MG63 (cell line): ENCODE results near the gene CASZ1. TPM values are rescaled to one million over a fixed set of nuclear protein-coding genes. Genes with fewer than 3 reads are reported as not detected.

Source experiments
- DNase-seq: peaks from one replicate; pipeline ENCODE4 v3.0.0-alpha.2; 2020
- H3K27me3 ChIP-seq: fragments of 250-450 bp; sonication (Bioruptor Pico); 2 replicates; pipeline ENCODE4 v1.5.1; 2020; ENCODE audit warnings: mild to moderate bottlenecking, moderate library complexity
- H3K36me3 ChIP-seq: fragments of 250-450 bp; sonication (Bioruptor Pico); 2 replicates; pipeline ENCODE4 v1.5.1; 2020; ENCODE audit warnings: mild to moderate bottlenecking, moderate library complexity
- H3K4me3 ChIP-seq: fragments of 250-450 bp; sonication (Bioruptor Pico); 2 replicates; pipeline ENCODE4 v1.5.1; 2020; ENCODE audit warnings: mild to moderate bottlenecking, moderate library complexity
- H3K9me3 ChIP-seq: fragments of 250-450 bp; sonication (Bioruptor Pico); 2 replicates; pipeline ENCODE4 v1.5.1; 2020; ENCODE audit warnings: mild to moderate bottlenecking, moderate library complexity
- total RNA-seq: library from RNA; depleted of rRNA; stranded (reverse); fragments of >200 nt; shearing (Covaris generic); gene quantifications from 2 replicates; pipeline ENCODE4 v1.2.3, GENCODE V29; 2014; ENCODE audit warnings: low replicate concordance; rRNA removed

The CASZ1 gene
- total RNA-seq, result 1.1 and 1.2 TPM in 2 replicates

GRCh38 chr1:10796029-10796944 is at the start of gene CASZ1:
CASZ1 (minus strand) TSS chr1:10796646; CDS start chr1:10693889, 102,757 bp downstream.
- peaks cover 36% of the 10 kb centered on the region for H3K27me3 ChIP-seq
- H3K36me3 ChIP-seq, result no peaks in the 10 kb centered on the region
- H3K4me3 ChIP-seq, result peak within 1 kb of the TSS; percentile 63

GRCh38 chr1:10843697-10844096 is 47.3 kb upstream of the CASZ1 start:
- H3K27me3 ChIP-seq, result no peaks in the 10 kb centered on the region
- no peaks in the 10 kb centered on the region for H3K9me3 ChIP-seq
- no peaks in the 10 kb centered on the region for H3K36me3 ChIP-seq
- no peak for DNase-seq
- no peak overlapping the region for H3K4me3 ChIP-seq

More at GRCh38 chr1:10796029-10796944, at the start of gene CASZ1:
- no peaks in the 10 kb centered on the region for H3K9me3 ChIP-seq
- peak; percentile 84 for DNase-seq

- Histone ChIP-seq H3K9me3 (no peaks in the 10 kb centered on the region), H3K4me3 (no peak overlapping the region), H3K36me3 (no peaks in the 10 kb centered on the region), H3K27me3 (no peaks in the 10 kb centered on the region)
- DNase-seq, result no peak
Observed at GRCh38 chr1:10841118-10841517, 44.7 kb upstream of the CASZ1 start.

- DNase-seq, result no peak
- H3K36me3 ChIP-seq, result no peaks in the 10 kb centered on the region
- no peak overlapping the region for H3K4me3 ChIP-seq
- H3K27me3 ChIP-seq, result no peaks in the 10 kb centered on the region
- no peaks in the 10 kb centered on the region for H3K9me3 ChIP-seq
Observed at GRCh38 chr1:10839188-10839770, 42.8 kb upstream of the CASZ1 start.

GRCh38 chr1:10838541-10838940 is 42.1 kb upstream of the CASZ1 start:
- Histone ChIP-seq H3K27me3 (no peaks in the 10 kb centered on the region), H3K9me3 (no peaks in the 10 kb centered on the region), H3K4me3 (no peak overlapping the region), H3K36me3 (no peaks in the 10 kb centered on the region)
- DNase-seq, result no peak

GRCh38 chr1:10836726-10837125 is 40.3 kb upstream of the CASZ1 start:
- H3K4me3 ChIP-seq, result no peak overlapping the region
- H3K36me3 ChIP-seq, result no peaks in the 10 kb centered on the region
- no peaks in the 10 kb centered on the region for H3K9me3 ChIP-seq
- no peaks in the 10 kb centered on the region for H3K27me3 ChIP-seq
- DNase-seq, result no peak

GRCh38 chr1:10835822-10836421 is 39.5 kb upstream of the CASZ1 start:
- Histone ChIP-seq H3K9me3 (no peaks in the 10 kb centered on the region), H3K4me3 (no peak overlapping the region), H3K36me3 (no peaks in the 10 kb centered on the region), H3K27me3 (no peaks in the 10 kb centered on the region)
- no peak for DNase-seq

GRCh38 chr1:10835421-10835820 is 39.0 kb upstream of the CASZ1 start:
- Histone ChIP-seq H3K9me3 (no peaks in the 10 kb centered on the region), H3K27me3 (no peaks in the 10 kb centered on the region), H3K4me3 (no peak overlapping the region), H3K36me3 (no peaks in the 10 kb centered on the region)
- no peak for DNase-seq

GRCh38 chr1:10834770-10835412 is 38.4 kb upstream of the CASZ1 start:
- H3K27me3 ChIP-seq, result no peaks in the 10 kb centered on the region
- DNase-seq, result no peak
- no peak overlapping the region for H3K4me3 ChIP-seq
- no peaks in the 10 kb centered on the region for H3K9me3 ChIP-seq
- H3K36me3 ChIP-seq, result no peaks in the 10 kb centered on the region

- no peaks in the 10 kb centered on the region for H3K27me3 ChIP-seq
- H3K9me3 ChIP-seq, result no peaks in the 10 kb centered on the region
- DNase-seq, result no peak
- H3K4me3 ChIP-seq, result no peak overlapping the region
- no peaks in the 10 kb centered on the region for H3K36me3 ChIP-seq
Observed at GRCh38 chr1:10833630-10834557, 37.4 kb upstream of the CASZ1 start.

- H3K27me3 ChIP-seq, result no peaks in the 10 kb centered on the region
- no peaks in the 10 kb centered on the region for H3K9me3 ChIP-seq
- no peak overlapping the region for H3K4me3 ChIP-seq
- no peaks in the 10 kb centered on the region for H3K36me3 ChIP-seq
- no peak for DNase-seq
Observed at GRCh38 chr1:10832703-10833102, 36.3 kb upstream of the CASZ1 start.

GRCh38 chr1:10830961-10831668 is 34.7 kb upstream of the CASZ1 start:
- Histone ChIP-seq H3K4me3 (no peak overlapping the region), H3K9me3 (no peaks in the 10 kb centered on the region), H3K36me3 (no peaks in the 10 kb centered on the region), H3K27me3 (no peaks in the 10 kb centered on the region)
- DNase-seq, result peak; percentile 68

GRCh38 chr1:10829965-10830515 is 33.6 kb upstream of the CASZ1 start:
- Histone ChIP-seq H3K4me3 (no peak overlapping the region), H3K9me3 (no peaks in the 10 kb centered on the region), H3K27me3 (no peaks in the 10 kb centered on the region), H3K36me3 (no peaks in the 10 kb centered on the region)
- no peak for DNase-seq

GRCh38 chr1:10829067-10829818 is 32.8 kb upstream of the CASZ1 start:
- no peaks in the 10 kb centered on the region for H3K36me3 ChIP-seq
- H3K9me3 ChIP-seq, result no peaks in the 10 kb centered on the region
- no peak for DNase-seq
- no peak overlapping the region for H3K4me3 ChIP-seq
- no peaks in the 10 kb centered on the region for H3K27me3 ChIP-seq
